Omental fat pad (tissue), 4 donors: ENCODE results near the gene UBL4A. TPM values are rescaled to one million over a fixed set of nuclear protein-coding genes. Genes with fewer than 3 reads are reported as not detected.

Experiments
- ATAC-seq: fragments of 150-250 bp; one replicate; pipeline ENCODE4 v1.9.1; 2016; ENCODE audit warnings: mild to moderate bottlenecking, moderate library complexity; ENCODE audit not compliant: low FRiP score
- DNase-seq: peaks from one replicate; pipeline ENCODE4 v3.0.0-alpha.2; 2019; ENCODE audit warnings: low spot score
- total RNA-seq, 4 donors: library from RNA; depleted of rRNA; stranded (reverse); fragments of >200 nt; gene quantifications; one replicate each; pipeline ENCODE4 v1.1.0, GENCODE V29; 2016
- TF ChIP-seq, protein P1 (sequence below), 3 donors: fragments of 450-650 bp; IDR thresholded peaks; one replicate each; pipeline ENCODE4 v1.5.1; 2016 to 2017; ENCODE audit warnings: antibody characterized with exemption in 3 of 3, mild to moderate bottlenecking in 3 of 3, moderate library complexity in 2 of 3

Gene UBL4A
- total RNA-seq, 4 donors from 2014 or later, result 21.3 to 43.0 (median 34.0) TPM

DNA sequence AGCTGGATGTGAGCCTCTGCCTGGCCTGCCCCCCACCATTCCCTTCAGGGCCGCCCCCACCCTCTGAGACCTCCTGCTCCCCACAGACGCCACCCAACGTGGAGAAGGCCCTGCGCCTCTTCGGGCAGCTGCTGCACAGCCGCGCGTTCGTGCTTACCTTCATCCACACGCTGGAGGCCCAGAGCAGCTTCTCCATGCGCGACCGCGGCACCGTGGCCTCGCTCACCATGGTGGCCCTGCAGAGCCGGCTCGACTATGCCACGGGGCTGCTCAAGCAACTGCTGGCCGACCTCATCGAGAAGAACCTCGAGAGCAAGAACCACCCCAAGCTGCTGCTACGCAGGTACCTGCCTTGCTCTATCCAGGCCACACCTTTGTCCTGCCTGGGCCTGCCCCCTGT, 18.2 kb downstream of the UBL4A start:
- TF ChIP-seq, protein P1, sequence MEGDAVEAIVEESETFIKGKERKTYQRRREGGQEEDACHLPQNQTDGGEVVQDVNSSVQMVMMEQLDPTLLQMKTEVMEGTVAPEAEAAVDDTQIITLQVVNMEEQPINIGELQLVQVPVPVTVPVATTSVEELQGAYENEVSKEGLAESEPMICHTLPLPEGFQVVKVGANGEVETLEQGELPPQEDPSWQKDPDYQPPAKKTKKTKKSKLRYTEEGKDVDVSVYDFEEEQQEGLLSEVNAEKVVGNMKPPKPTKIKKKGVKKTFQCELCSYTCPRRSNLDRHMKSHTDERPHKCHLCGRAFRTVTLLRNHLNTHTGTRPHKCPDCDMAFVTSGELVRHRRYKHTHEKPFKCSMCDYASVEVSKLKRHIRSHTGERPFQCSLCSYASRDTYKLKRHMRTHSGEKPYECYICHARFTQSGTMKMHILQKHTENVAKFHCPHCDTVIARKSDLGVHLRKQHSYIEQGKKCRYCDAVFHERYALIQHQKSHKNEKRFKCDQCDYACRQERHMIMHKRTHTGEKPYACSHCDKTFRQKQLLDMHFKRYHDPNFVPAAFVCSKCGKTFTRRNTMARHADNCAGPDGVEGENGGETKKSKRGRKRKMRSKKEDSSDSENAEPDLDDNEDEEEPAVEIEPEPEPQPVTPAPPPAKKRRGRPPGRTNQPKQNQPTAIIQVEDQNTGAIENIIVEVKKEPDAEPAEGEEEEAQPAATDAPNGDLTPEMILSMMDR (IDR thresholded peaks at IDR 0.05), result no peak
- DNase-seq, result no peak

DNA sequence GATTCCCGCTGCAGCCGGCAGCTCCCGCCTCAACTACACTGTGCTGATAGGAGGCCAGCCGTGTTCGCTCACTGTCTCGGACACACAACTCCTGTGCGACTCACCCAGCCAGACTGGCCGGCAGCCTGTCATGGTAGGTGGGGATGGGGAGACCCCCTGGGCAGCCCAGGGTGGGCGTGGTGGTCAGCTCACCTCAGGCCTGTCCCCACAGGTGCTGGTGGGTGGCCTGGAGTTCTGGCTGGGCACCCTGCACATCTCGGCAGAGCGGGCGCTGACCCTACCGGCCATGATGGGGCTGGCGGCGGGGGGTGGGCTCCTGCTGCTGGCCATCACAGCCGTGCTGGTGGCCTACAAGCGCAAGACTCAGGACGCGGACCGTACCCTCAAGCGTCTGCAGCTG, 18.9 kb downstream of the UBL4A start:
- TF ChIP-seq, protein P1 (IDR thresholded peaks at IDR 0.05), result no peak
- ATAC-seq, result no peak
- DNase-seq, result no peak

More for the DNA sequence above, 18.2 kb downstream of the UBL4A start:
- no peak for ATAC-seq

DNA sequence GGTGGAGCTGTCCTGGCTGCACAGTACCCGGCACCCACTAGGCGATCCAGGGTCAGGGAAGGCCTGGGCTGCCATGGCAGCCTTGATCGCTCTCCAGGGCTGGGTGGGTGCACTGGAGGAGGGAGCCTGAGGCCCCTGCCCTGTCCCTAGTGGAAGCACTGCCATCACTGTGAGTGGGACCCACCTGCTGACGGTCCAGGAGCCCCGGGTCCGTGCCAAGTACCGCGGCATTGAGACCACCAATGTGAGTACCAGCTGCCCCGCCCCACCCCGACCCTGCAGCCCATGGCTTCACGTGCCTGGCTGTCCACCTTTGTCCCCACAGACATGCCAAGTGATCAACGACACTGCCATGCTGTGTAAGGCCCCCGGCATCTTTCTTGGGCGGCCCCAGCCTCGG, 19.5 kb downstream of the UBL4A start:
- TF ChIP-seq, protein P1 (IDR thresholded peaks at IDR 0.05), result no peak
- ATAC-seq (no peak), DNase-seq (no peak)

DNA sequence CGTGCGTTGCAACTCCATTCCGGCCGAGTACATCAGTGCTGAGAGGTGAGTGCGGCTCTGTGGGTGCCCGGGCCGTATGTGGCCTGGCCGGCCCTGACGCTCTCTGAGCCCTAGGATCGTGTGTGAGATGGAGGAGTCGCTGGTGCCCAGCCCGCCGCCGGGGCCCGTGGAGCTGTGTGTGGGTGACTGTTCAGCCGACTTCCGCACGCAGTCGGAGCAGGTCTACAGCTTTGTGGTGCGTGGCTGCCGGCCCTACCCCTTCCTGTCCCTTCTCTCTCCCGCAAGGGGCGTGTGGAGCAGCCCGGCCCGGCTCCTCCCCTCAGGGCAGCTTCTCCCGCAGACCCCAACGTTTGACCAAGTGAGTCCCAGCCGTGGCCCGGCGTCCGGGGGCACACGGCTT, 20.4 kb downstream of the UBL4A start:
- TF ChIP-seq, protein P1 (IDR thresholded peaks at IDR 0.05), result no peak
- DNase-seq (no peak), ATAC-seq (no peak)

DNA sequence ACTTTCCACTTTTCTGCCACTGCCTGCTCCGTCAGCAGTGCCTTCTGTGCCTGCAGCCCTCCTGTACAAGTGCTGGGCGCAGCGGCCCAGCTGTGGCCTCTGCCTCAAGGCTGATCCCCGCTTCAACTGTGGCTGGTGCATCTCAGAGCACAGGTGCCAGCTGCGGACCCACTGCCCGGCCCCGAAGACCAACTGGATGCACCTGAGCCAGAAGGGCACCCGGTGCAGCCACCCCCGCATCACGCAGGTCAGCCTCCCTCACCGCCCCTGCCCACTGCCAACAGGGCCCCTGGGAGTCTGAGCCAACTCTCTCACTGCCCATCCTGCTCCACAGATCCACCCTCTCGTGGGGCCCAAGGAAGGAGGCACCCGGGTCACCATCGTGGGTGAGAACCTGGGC, 20.8 kb downstream of the UBL4A start:
- ATAC-seq (no peak), DNase-seq (no peak)
- TF ChIP-seq, protein P1 (IDR thresholded peaks at IDR 0.05), result no peak

DNA sequence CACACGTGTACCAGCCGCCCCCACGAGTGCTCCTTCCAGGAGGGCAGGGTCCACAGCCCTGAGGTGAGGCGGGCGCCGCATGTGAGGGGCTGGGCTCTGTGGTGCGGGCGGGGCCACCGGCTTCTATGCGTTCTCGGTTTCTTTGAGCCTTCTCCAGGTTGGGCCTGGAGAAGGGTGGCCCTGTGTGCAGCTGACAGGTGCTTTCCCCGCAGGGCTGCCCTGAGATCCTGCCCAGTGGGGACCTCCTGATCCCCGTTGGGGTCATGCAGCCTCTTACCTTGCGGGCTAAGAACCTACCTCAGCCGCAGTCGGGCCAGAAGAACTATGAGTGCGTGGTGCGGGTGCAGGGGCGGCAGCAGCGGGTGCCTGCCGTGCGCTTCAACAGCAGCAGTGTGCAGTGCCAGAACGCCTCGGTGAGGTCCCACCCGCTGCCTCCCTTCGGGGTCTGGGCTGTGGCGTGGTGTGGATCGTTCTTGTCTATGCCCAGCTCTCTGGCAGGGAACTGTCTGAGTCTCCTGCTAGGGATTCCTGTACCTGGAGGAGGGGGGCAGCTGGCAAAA, 21.5 kb downstream of the UBL4A start:
- DNase-seq (no peak), ATAC-seq (no peak)
- TF ChIP-seq, protein P1 (IDR thresholded peaks at IDR 0.05), result no peak

DNA sequence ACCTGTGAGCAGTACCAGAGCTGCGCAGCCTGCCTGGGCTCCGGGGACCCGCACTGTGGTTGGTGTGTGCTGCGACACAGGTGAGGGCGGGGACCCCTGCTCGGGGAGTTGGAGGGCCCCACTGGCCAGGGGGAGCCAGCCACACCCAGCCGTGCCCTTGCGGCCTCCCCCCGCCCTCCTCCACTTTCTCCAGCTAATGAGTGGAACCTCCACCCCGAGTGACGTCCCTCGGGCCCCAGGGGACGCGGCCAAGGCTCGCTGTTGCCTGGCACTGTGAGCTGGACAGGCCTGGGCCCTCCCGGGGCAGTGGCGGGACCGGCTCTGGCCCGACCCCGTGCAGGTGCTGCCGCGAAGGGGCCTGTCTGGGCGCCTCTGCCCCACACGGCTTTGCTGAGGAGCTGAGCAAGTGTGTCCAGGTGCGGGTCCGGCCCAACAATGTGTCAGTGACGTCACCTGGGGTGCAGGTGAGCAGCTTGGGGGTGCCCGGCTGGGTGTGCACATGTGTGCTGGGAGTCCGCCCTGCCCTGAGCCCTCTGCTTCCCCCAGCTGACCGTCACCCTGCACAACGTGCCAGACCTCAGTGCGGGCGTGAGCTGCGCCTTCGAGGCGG, 22.7 kb downstream of the UBL4A start:
- no peak for DNase-seq
- ATAC-seq, result no peak
- TF ChIP-seq, protein P1 (IDR thresholded peaks at IDR 0.05), result no peak
